ENCODE data around the gene PCNP.

GRCh38 chr3:101632586-101632985 lies 58.6 kb downstream of the PCNP start:
- no peak for TF ChIP-seq CTCF (IDR thresholded peaks at IDR 0.05)
- no peak for TF ChIP-seq POLR2A (IDR thresholded peaks at IDR 0.05)

Data from tibial nerve (tissue), 3 donors.